Astrocyte (in vitro differentiated cells and primary cell): Measurements from ENCODE around the gene WDR33. TPM values are rescaled to one million over a fixed set of nuclear protein-coding genes. Genes with fewer than 3 reads are reported as not detected.

ENCODE experiments used
- DNase-seq: peaks from one replicate; pipeline ENCODE4 v3.0.0-alpha.2; 2010; ENCODE audit warnings: low read depth
- FAIRE-seq: peaks from 2 replicates; lab custom pipeline; 2011; peaks lifted over from hg19 to GRCh38; lab: Jason Lieb, UNC
- H2AFZ ChIP-seq: 2 replicates; pipeline ENCODE4 v1.6.0; 2012; ENCODE audit warnings: low read depth, low read length, inconsistent platforms
- H3K27ac ChIP-seq: 2 replicates; pipeline ENCODE4 v1.5.1; 2011; ENCODE audit warnings: low read depth, low read length, inconsistent platforms
- H3K27me3 ChIP-seq: 2 replicates; pipeline ENCODE4 v1.6.0; 2011; ENCODE audit warnings: low read length, inconsistent platforms; ENCODE audit not compliant: insufficient read depth
- H3K36me3 ChIP-seq: 2 replicates; pipeline ENCODE4 v1.5.1; 2011; ENCODE audit warnings: low read length, inconsistent platforms; ENCODE audit not compliant: insufficient read depth
- H3K4me1 ChIP-seq: 2 replicates; pipeline ENCODE4 v1.5.1; 2011; ENCODE audit warnings: low read length, inconsistent platforms; ENCODE audit not compliant: insufficient read depth
- H3K4me2 ChIP-seq: 2 replicates; pipeline ENCODE4 v1.6.0; 2012; ENCODE audit warnings: low read length, inconsistent platforms
- H3K4me3 ChIP-seq: 2 replicates; pipeline ENCODE4 v1.5.1; 2011; ENCODE audit warnings: low read depth, mild to moderate bottlenecking, low read length, inconsistent platforms; ENCODE audit not compliant: insufficient read depth
- H3K79me2 ChIP-seq: 2 replicates; pipeline ENCODE4 v1.6.0; 2012; ENCODE audit warnings: mild to moderate bottlenecking, low read length, inconsistent platforms; ENCODE audit not compliant: insufficient read depth
- H3K9ac ChIP-seq: 2 replicates; pipeline ENCODE4 v1.6.0; 2012; ENCODE audit warnings: mild to moderate bottlenecking, low read length, inconsistent platforms
- H3K9me3 ChIP-seq: 2 replicates; pipeline ENCODE4 v1.5.1; 2012; ENCODE audit warnings: low read depth, mild to moderate bottlenecking, low read length, inconsistent platforms; ENCODE audit not compliant: insufficient read depth
- H4K20me1 ChIP-seq: 2 replicates; pipeline ENCODE4 v1.6.0; 2012; ENCODE audit warnings: low read length, inconsistent platforms; ENCODE audit not compliant: insufficient read depth
- H3K27ac Mint-ChIP-seq: one replicate; pipeline ENCODE4 v1.8.0; 2021; ENCODE audit warnings: mild to moderate bottlenecking, mixed read lengths; ENCODE audit not compliant: unreplicated experiment
- H3K27me3 Mint-ChIP-seq: one replicate; pipeline ENCODE4 v1.8.0; 2021; ENCODE audit warnings: low read depth, mixed read lengths; ENCODE audit not compliant: unreplicated experiment
- H3K36me3 Mint-ChIP-seq: one replicate; pipeline ENCODE4 v1.8.0; 2021; ENCODE audit warnings: low read depth, mixed read lengths; ENCODE audit not compliant: unreplicated experiment
- H3K4me1 Mint-ChIP-seq: one replicate; pipeline ENCODE4 v1.8.0; 2021; ENCODE audit warnings: low read depth, mixed read lengths; ENCODE audit not compliant: unreplicated experiment
- H3K4me3 Mint-ChIP-seq: one replicate; pipeline ENCODE4 v1.8.0; 2021; ENCODE audit warnings: mild to moderate bottlenecking, moderate library complexity, mixed read lengths; ENCODE audit not compliant: unreplicated experiment
- H3K9me3 Mint-ChIP-seq: one replicate; pipeline ENCODE4 v1.8.0; 2021; ENCODE audit warnings: mild to moderate bottlenecking, mixed read lengths; ENCODE audit not compliant: unreplicated experiment
- EZH2 ChIP-seq: IDR thresholded peaks from 2 replicates; pipeline ENCODE4 v1.6.1; 2012; ENCODE audit warnings: mild to moderate bottlenecking, low read length, inconsistent platforms; ENCODE audit not compliant: insufficient read depth
- total RNA-seq: library from RNA; stranded (reverse); gene quantifications from 2 replicates; pipeline ENCODE4 v1.2.1, GENCODE V29; 2021
- TF ChIP-seq, protein P1 (sequence below): IDR thresholded peaks from 2 replicates; pipeline ENCODE4 v1.5.1; 2011; ENCODE audit warnings: low read depth, mild to moderate bottlenecking, inconsistent platforms, low read length, moderate library complexity; ENCODE audit not compliant: insufficient read depth

WDR33 gene
- total RNA-seq, 1 donor from 2014 or later, result 40.9 TPM

DNA sequence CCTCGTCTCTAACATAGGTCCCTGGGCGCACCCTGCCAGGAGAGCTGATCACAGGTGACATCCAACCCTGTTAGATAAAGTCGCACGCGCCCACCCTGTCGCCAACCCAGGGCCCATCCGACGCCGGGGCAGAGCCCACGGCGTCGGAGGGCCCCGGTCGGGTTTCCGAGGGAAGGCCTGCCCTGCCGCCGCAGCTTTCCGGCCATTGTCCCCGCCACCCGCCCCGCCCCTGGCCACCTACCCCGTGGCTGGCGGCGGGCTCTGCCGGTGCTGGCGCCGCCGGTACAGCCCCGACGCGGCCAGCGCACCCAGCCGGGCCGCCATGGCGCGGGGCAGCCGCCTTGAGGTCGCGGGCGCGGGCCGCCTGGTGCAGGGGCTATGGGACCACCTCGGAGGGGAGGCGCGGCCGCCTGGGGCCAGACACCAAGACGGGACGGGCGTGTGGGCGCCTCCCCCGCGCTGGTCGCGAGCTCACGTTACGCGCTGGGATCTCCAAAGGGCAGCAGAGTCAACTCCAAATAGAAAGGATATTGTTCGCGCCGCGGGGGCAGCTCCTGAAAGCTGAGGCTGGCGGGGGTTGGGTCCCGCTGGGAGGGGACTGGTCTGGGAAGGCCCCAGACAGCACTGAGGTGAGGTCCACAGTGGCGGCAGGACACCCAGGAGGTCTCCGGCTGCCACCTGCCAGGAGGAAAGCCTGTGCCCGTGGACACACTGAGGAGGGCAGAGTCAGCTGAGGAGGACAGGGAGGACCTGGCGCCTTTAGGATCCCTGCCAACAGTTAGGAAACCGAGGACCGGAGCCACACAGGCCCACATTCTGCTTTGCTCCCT lies 146.7 kb downstream of the WDR33 start:
- H3K4me3 Mint-ChIP-seq, result peak overlapping the region; percentile 57
- H3K36me3 Mint-ChIP-seq, result peaks cover 18% of the 10 kb centered on the region
- peaks cover 9% of the 10 kb centered on the region for H3K27me3 Mint-ChIP-seq
- no peaks in the 10 kb centered on the region for H3K9me3 ChIP-seq
- TF ChIP-seq, protein P1, sequence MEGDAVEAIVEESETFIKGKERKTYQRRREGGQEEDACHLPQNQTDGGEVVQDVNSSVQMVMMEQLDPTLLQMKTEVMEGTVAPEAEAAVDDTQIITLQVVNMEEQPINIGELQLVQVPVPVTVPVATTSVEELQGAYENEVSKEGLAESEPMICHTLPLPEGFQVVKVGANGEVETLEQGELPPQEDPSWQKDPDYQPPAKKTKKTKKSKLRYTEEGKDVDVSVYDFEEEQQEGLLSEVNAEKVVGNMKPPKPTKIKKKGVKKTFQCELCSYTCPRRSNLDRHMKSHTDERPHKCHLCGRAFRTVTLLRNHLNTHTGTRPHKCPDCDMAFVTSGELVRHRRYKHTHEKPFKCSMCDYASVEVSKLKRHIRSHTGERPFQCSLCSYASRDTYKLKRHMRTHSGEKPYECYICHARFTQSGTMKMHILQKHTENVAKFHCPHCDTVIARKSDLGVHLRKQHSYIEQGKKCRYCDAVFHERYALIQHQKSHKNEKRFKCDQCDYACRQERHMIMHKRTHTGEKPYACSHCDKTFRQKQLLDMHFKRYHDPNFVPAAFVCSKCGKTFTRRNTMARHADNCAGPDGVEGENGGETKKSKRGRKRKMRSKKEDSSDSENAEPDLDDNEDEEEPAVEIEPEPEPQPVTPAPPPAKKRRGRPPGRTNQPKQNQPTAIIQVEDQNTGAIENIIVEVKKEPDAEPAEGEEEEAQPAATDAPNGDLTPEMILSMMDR, result no peak
- TF ChIP-seq EZH2, result peak; percentile 84
- no peak overlapping the region for H3K27ac Mint-ChIP-seq
- H3K4me1 Mint-ChIP-seq, result peaks cover 27% of the 10 kb centered on the region
- H3K27ac ChIP-seq, result no peak overlapping the region
- H3K36me3 ChIP-seq, result no peaks in the 10 kb centered on the region
- DNase-seq (no peak), FAIRE-seq (no peak)
- H3K4me2 ChIP-seq, result peak overlapping the region; percentile 80
- peaks cover 51% of the 10 kb centered on the region for H4K20me1 ChIP-seq
- no peak overlapping the region for H3K9ac ChIP-seq
- peak overlapping the region; percentile 41 for H2AFZ ChIP-seq
- H3K27me3 ChIP-seq, result peaks cover 22% of the 10 kb centered on the region
- peaks cover 4% of the 10 kb centered on the region for H3K4me1 ChIP-seq
- H3K9me3 Mint-ChIP-seq, result peaks cover 3% of the 10 kb centered on the region
- H3K79me2 ChIP-seq, result peaks cover 16% of the 10 kb centered on the region
- H3K4me3 ChIP-seq, result peak overlapping the region; percentile 33

DNA sequence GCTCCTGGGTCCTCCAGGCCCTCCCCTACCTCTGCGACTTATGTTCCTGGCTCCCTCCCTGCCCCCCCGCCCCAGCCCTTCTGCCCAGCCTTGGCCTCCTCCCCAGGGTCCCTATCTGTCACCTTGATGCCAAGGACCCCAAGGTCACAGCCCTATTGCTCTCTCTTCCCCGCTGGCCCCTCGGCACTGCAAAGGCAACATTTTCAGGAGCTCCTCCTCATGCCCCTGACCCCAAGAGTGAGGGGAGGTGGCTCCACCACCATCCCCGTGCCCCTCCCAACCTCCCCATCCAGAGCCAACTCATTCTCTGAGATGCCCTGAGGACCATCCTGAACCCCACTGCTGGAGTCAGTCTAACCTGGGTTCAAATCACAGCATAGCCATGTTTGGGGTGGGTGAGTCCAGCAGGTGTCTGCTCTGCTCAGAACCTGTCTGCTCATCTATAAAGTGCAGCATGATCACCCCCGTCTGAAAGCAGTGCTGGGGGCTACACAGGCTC lies 147.4 kb downstream of the WDR33 start:
- Mint-ChIP-seq H3K27me3 (peaks cover 9% of the 10 kb centered on the region), H3K4me3 (no peak overlapping the region), H3K9me3 (peaks cover 3% of the 10 kb centered on the region), H3K27ac (no peak overlapping the region), H3K4me1 (peaks cover 29% of the 10 kb centered on the region), H3K36me3 (peaks cover 20% of the 10 kb centered on the region)
- no peak for FAIRE-seq
- Histone ChIP-seq H3K4me3 (no peak overlapping the region), H3K36me3 (no peaks in the 10 kb centered on the region), H2AFZ (no peak overlapping the region), H3K9ac (no peak overlapping the region), H3K27me3 (peaks cover 22% of the 10 kb centered on the region), H4K20me1 (peaks cover 47% of the 10 kb centered on the region), H3K27ac (no peak overlapping the region), H3K79me2 (peaks cover 12% of the 10 kb centered on the region), H3K4me1 (peaks cover 4% of the 10 kb centered on the region), H3K9me3 (no peaks in the 10 kb centered on the region), H3K4me2 (peak overlapping the region; percentile 80)
- no peak for DNase-seq
- TF ChIP-seq EZH2, result no peak
- TF ChIP-seq, protein P1, result no peak
